HG03039 (cell line): ENCODE results near the gene FRMD8.
A peak's percentile ranks its signal among the peaks of the same experiment; 100 is the strongest.

ENCODE experiments used
- ATAC-seq: cut with Tn5 transposase; IDR thresholded peaks from one replicate; pipeline ENCODE4 v1.9.1; 2021; ENCODE audit warnings: mild to moderate bottlenecking, moderate library complexity; ENCODE audit not compliant: unreplicated experiment

The FRMD8 gene

DNA sequence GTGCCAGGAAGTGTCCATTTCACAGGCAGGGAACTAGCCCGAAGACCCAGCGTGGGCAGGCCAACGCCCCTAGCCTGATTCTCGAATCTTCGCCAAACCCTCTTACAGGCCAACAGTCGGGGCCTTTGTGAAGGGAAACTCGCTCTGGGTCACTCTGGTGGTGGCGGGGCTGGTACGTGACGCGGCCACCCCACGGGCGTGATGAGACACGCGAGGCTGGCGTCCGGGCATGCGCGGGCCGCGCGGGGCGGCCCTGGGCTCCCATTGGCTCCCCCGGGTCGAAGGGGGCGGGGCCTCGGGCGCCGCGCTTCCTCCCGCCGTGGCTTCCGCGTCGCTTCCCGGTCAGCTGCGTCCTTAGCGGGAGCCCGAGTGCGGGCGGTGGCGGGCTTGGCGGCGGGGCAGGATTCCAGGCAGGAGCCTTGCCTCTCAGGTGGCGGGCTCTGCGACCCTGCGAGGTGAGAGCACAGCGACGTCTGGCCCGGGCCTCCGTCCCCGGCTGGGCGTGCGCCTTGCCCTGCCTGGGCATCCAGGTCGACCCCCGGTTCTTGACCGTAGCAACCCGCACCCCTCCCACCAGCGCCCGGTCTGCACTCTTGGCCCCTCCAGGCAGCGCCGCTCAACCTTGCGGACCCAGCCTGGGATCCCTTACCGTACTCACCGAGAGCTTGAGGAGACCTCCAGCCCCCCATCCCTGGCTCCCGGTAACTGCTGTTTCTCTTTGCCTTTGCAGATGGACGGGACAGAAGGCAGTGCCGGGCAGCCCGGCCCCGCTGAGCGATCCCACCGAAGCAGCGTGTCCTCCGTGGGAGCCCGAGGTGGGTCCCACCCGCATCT is at the start of gene FRMD8:
Gene FRMD8 (plus strand): TSS at position 331 of the 834 bp plus-strand sequence. CDS start 400 bp downstream, at position 731.
- no peak for ATAC-seq

GRCh38 chr11:65338676-65339075 is 47.8 kb upstream of the FRMD8 start:
- ATAC-seq, result no peak

GRCh38 chr11:65340226-65340625 is 46.2 kb upstream of the FRMD8 start:
- ATAC-seq, result no peak

DNA sequence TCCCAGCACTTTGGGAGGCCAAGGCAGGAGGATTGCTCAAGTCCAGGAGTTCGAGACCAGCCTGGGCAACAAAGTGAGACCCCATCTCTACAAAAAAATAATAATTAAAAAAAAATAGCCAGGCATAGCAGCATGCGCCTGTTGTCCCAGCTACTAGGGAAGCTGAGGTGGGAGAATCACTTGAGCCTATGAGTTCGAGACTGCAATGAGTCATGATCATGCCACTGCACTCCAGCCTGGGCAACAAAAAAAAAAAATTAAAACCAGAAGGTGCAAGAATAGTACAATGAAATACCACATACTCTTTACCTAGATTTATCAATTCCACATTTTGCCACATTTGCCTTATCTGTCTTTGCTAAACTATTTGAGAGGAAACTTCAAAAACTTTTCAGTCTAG is 44.6 kb upstream of the FRMD8 start:
- ATAC-seq, result no peak

GRCh38 chr11:65351511-65351910 is 34.9 kb upstream of the FRMD8 start:
- no peak for ATAC-seq

DNA sequence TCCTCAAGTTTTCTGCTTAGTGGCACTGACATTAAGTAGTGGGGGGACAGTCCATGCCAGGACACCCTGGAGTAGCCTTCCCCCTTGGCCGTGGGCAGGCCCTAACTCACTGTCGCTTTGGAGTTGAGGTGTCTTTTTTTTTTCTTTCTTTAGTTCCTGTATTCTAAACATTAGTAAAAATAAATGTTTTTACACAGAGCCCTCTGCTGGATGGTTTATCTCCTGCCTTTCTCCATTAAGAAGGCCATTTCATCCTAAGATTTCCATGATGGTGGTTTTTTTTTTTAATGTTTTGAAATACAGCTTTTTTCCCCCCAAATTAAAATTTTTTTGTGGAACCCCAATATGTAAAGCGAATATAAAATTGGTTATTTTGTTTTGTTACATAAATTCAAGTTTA is 33.7 kb upstream of the FRMD8 start:
- no peak for ATAC-seq

- ATAC-seq, result no peak
Observed at GRCh38 chr11:65353376-65353775, 33.1 kb upstream of the FRMD8 start.

DNA sequence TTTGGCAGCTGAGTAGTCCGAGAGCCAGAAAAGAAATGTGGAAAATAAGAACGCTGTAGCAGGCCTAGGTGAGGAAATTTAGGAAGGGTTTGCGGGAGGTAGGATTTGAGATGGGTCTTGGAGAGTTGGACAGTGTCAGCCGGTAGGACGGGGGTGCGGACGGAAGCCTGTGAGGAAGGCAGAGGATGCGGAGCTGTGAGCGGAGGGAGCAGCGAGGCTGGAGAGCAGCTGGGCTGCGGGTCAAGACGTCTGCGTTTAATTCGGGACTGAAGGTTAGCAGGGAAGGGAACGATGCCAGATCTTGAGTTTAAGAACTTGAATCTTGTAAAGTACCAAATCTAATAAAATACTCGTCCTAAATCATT is 32.6 kb upstream of the FRMD8 start:
- no peak for ATAC-seq

- ATAC-seq, result peak; percentile 85
Observed at GRCh38 chr11:65354265-65355012, 32.0 kb upstream of the FRMD8 start, which contains the start of gene TIGD3. TIGD3 (plus strand) TSS chr11:65354751; CDS start chr11:65355809, 1,058 bp downstream.

- peak; percentile 20 for ATAC-seq
Observed at GRCh38 chr11:65355013-65355775, 31.2 kb upstream of the FRMD8 start.

GRCh38 chr11:65355776-65356393 is 30.6 kb upstream of the FRMD8 start:
- ATAC-seq, result no peak

GRCh38 chr11:65356394-65356972 is 30.0 kb upstream of the FRMD8 start:
- no peak for ATAC-seq

DNA sequence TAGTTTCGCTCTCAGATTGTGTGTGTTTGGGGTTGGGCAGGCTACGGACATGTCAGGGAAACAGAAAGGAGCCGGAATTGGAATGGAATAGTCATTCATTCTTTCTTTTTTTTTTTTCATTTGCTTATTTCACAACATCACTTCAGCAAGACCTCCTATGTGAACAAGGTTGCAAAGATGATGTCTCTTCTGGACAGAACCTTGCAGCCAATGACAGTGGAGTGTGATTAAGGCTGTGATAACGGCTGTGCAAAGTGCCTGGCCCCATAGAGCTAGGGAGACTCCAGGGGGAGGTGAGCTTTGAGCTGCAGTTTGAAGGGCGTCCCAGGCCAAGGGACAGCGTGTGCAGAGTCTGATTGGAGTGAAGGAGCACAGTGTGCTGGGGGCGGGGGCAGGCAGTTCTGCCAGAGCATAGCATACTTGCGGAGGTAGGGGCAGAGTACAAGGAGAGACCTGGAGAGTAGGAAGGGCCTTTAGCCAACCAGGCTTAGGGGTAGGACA is 28.5 kb upstream of the FRMD8 start:
- ATAC-seq, result no peak

GRCh38 chr11:65362320-65362931 is 24.0 kb upstream of the FRMD8 start:
- no peak for ATAC-seq

DNA sequence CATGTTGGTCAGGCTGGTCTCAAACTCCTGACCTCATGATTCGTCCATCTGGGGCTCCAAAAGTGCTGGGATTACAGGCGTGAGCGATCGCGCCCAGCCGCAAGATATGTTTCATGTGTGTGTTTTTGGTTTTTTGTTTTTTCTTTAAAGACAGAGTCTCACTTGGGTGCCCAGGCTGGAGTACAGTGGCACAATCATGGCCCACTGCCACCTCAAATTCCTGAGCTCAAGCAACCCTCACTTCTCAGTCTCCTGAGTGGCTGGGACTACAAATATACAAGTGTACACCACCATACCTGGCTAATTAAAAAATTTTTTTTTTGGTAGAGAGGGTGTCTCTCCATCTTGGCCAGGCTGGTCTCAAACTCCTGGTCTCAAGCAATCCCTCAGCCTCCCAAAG is 23.5 kb upstream of the FRMD8 start:
- ATAC-seq, result no peak

DNA sequence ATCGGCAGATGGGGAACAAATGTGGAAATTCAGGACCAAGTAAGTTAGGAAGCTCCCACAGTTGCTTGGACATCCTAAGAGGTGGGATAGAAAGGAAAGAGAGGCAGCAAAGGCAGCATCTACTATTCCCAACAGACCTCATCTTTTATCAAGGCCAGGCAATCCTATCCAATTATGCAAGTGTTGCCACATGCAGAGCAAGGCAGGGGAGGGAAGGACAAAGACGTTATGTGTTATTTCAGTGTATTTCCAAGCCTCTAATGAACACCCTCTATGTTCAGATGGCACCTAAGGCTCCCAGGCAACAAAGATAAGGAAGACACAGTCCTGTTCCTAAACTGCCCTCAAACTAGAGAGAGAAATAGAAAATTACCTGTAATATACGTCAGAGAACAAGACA is 22.7 kb upstream of the FRMD8 start:
- ATAC-seq, result no peak

GRCh38 chr11:65366340-65366773 is 20.1 kb upstream of the FRMD8 start:
- no peak for ATAC-seq

GRCh38 chr11:65370659-65371049 is 15.8 kb upstream of the FRMD8 start:
- no peak for ATAC-seq

GRCh38 chr11:65373839-65374580 is 12.4 kb upstream of the FRMD8 start:
- no peak for ATAC-seq
